ENCODE results near the gene COX6B2. TPM values are rescaled to one million over a fixed set of nuclear protein-coding genes. Genes with fewer than 3 reads are reported as not detected.

COX6B2 gene
- total RNA-seq, 1 donor from 2014 or later = 5.2 TPM

DNA sequence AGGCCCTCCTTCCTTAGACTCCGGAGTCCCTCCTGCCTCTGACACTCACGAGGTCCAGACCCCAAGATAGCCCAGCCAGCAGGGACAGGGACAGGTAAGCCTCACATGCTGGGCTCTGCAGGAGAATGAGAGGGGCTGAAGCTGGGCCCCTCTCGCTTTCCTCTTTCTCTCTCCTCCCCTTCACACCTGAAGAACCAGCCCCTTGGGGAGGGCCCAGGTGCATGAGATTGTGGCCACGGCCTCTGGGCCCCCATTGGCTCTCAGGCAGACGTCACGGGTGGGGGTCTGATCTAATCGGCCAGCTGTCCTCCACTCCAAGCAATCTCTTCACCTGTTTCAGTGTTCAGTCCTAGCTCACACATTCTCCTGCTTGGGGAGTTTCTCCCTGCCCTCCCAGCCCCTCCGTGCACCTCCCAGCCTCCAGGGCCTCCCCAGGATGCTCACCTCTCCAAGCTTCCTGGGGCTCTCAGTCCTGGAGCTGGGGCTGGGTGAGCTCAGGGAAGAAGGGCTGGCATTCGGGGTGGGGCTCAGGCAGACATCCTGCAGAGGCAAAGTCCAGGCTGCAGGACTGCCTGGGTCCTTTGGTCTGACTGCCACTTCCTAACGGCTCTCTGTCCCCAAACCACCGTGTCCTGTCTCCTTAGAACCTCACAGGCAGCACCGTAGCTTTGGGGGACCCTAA is 32.2 kb downstream of the COX6B2 start:
- no peak for TF ChIP-seq POLR2AphosphoS5 (IDR thresholded peaks at IDR 0.05; ENCODE audit: insufficient read depth in 1 of 2, low read depth in 1 of 2)
- no peaks in the 10 kb centered on the region for H3K27me3 ChIP-seq
- intact Hi-C loops (cut with DNase I) = no loop called here

DNA sequence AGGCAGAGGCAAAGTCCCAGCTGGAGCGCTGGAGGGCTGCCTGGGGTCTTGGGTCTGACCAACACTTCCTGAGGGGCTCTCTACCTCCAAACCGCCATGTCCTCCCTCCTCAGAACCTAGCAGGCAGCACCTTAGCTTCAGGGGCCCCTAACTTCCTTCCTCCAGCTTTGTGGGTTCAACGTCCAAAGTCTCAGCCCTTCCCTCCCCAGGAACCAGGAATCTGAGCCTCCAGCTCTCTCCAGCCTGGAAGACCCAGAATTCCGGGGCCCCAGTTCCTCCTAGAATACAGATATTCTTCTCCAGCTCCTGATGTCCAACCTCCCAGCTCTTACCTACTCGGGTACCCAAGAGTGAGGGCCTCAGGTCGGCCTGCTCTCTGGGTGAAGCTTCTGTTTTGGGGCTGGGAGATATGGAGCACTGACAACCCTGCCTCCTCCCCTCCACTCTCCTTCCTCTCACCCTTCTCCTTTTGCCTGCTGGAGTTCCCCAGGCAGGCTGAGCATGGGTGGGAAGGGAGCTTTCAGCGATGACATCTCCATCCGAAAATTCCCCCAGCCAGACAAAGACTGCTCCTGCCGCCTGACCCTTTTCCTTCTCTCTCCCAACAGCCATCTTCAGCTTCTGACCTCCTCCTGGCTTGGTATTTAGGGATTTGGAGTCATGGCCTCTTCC is 32.9 kb downstream of the COX6B2 start:
- intact Hi-C loops (cut with DNase I) = no loop called here
- Histone ChIP-seq H3K27me3 (no peaks in the 10 kb centered on the region), H3K4me1 (no peaks in the 10 kb centered on the region), H3K4me3 (no peak overlapping the region), H3K9me3 (no peaks in the 10 kb centered on the region), H3K36me3 (no peaks in the 10 kb centered on the region), H3K27ac (no peak overlapping the region)
- TF ChIP-seq, protein P1, sequence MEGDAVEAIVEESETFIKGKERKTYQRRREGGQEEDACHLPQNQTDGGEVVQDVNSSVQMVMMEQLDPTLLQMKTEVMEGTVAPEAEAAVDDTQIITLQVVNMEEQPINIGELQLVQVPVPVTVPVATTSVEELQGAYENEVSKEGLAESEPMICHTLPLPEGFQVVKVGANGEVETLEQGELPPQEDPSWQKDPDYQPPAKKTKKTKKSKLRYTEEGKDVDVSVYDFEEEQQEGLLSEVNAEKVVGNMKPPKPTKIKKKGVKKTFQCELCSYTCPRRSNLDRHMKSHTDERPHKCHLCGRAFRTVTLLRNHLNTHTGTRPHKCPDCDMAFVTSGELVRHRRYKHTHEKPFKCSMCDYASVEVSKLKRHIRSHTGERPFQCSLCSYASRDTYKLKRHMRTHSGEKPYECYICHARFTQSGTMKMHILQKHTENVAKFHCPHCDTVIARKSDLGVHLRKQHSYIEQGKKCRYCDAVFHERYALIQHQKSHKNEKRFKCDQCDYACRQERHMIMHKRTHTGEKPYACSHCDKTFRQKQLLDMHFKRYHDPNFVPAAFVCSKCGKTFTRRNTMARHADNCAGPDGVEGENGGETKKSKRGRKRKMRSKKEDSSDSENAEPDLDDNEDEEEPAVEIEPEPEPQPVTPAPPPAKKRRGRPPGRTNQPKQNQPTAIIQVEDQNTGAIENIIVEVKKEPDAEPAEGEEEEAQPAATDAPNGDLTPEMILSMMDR (IDR thresholded peaks at IDR 0.05) = no peak
- TF ChIP-seq POLR2AphosphoS5 (IDR thresholded peaks at IDR 0.05; ENCODE audit: insufficient read depth in 1 of 2, low read depth in 1 of 2) = no peak
- TF ChIP-seq POLR2A (IDR thresholded peaks at IDR 0.05) = no peak
- DNase-seq (ENCODE audit: extremely low spot score in 2 of 2) = no peak

More for the DNA sequence above, 32.2 kb downstream of the COX6B2 start:
- H3K4me3 ChIP-seq = no peak overlapping the region
- no peaks in the 10 kb centered on the region for H3K36me3 ChIP-seq
- H3K4me1 ChIP-seq = no peaks in the 10 kb centered on the region
- no peaks in the 10 kb centered on the region for H3K9me3 ChIP-seq
- no peak overlapping the region for H3K27ac ChIP-seq
- DNase-seq (ENCODE audit: extremely low spot score in 2 of 2) = no peak

DNA sequence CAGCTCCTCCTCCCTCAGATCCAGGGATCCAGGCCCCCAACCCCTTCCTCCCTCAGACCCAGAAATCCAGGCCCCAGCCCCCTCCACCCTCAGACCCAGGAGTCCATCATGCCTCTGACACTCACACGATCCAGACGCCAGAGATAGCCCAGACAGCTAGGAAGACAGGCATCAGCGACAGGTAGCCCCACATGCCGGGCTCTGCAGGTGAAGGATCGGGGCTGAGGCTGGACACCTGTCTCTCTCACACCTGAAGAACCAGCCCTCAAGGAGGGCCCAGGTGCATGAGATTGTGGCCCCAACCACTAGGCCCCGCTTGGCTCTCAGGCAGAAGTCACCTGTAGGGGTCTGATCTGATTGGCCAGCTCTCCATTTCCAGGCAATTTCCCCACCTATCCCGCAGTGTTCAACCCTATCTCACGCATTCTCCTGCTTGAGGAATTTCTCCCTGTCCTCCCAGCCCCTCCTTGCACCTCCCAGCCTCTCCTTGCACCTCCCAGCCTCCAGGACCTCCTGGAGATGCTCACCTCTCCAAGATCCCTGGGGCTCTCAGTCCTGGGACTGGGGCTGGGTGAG is 33.6 kb downstream of the COX6B2 start:
- no peak for DNase-seq (ENCODE audit: extremely low spot score in 2 of 2)
- no peaks in the 10 kb centered on the region for H3K9me3 ChIP-seq
- H3K36me3 ChIP-seq = no peaks in the 10 kb centered on the region
- H3K4me3 ChIP-seq = no peak overlapping the region
- no peak overlapping the region for H3K27ac ChIP-seq
- no peaks in the 10 kb centered on the region for H3K27me3 ChIP-seq
- no peak for TF ChIP-seq POLR2A (IDR thresholded peaks at IDR 0.05)
- no peak for TF ChIP-seq POLR2AphosphoS5 (IDR thresholded peaks at IDR 0.05; ENCODE audit: insufficient read depth in 1 of 2, low read depth in 1 of 2)
- TF ChIP-seq, protein P1 (IDR thresholded peaks at IDR 0.05) = no peak
- H3K4me1 ChIP-seq = no peaks in the 10 kb centered on the region
- intact Hi-C loops (cut with DNase I) = no loop called here

DNA sequence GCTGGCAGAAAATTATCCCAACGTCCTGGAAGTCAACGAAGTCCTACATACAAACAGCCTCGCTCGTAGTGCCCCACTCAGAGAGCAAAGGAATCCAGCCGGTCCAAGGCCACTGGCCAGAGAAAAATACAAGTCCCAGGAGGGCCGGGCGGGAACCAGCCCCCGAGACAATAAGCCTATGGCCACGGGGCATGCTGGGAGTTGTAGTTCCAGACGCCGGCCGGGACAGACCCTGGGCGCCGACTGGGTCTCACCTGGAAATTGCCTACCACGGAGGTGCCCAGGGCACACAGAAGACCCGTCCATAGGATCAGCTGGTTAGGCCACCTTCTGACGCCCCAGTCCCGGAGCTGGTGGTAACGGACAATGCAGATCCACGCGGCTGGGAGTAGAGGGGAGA is 34.7 kb downstream of the COX6B2 start:
- no peak overlapping the region for H3K4me3 ChIP-seq
- no peaks in the 10 kb centered on the region for H3K4me1 ChIP-seq
- intact Hi-C loops (cut with DNase I) = no loop called here
- no peak for DNase-seq (ENCODE audit: extremely low spot score in 2 of 2)
- no peaks in the 10 kb centered on the region for H3K9me3 ChIP-seq
- H3K36me3 ChIP-seq = no peaks in the 10 kb centered on the region
- TF ChIP-seq, protein P1 (IDR thresholded peaks at IDR 0.05) = no peak
- TF ChIP-seq POLR2AphosphoS5 (IDR thresholded peaks at IDR 0.05; ENCODE audit: insufficient read depth in 1 of 2, low read depth in 1 of 2) = no peak
- no peak for TF ChIP-seq POLR2A (IDR thresholded peaks at IDR 0.05)
- H3K27me3 ChIP-seq = no peaks in the 10 kb centered on the region
- H3K27ac ChIP-seq = no peak overlapping the region

DNA sequence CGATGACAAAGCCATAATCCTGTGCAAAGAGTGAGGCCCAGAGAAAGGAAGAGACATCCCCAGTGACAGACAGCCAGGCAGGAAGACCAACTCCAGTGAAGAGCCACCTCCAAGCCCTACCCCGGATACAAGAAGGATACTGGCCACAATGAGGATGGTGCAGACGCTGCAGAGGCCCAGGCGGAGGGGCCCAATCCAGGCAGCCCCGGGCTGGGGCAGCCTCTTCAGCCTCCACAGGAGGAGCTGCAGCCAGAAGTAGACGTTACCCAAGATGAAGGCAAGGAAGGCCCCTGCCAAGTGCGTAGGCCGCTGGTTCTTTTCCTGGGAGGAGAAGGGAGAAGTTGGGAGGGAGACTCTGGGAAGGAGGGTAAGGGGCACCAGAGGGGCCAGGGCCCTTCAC is 37.9 kb downstream of the COX6B2 start:
- no peak for TF ChIP-seq POLR2A (IDR thresholded peaks at IDR 0.05)
- TF ChIP-seq POLR2AphosphoS5 (IDR thresholded peaks at IDR 0.05; ENCODE audit: insufficient read depth in 1 of 2, low read depth in 1 of 2) = no peak
- TF ChIP-seq, protein P1 (IDR thresholded peaks at IDR 0.05) = no peak
- H3K36me3 ChIP-seq = no peaks in the 10 kb centered on the region
- no peaks in the 10 kb centered on the region for H3K27me3 ChIP-seq
- intact Hi-C loops (cut with DNase I) = no loop called here
- H3K27ac ChIP-seq = no peak overlapping the region
- H3K4me1 ChIP-seq = no peaks in the 10 kb centered on the region
- no peaks in the 10 kb centered on the region for H3K9me3 ChIP-seq
- DNase-seq (ENCODE audit: extremely low spot score in 2 of 2) = no peak
- no peak overlapping the region for H3K4me3 ChIP-seq

Data from vagina (tissue), 2 donors.